Liver (tissue), 9 donors: Measurements from ENCODE around the gene RYR3. TPM values are rescaled to one million over a fixed set of nuclear protein-coding genes. Genes with fewer than 3 reads are reported as not detected.

Source experiments
- DNase-seq: peaks from one replicate; pipeline ENCODE4 v3.0.0-alpha.2; 2017; ENCODE audit warnings: low spot score
- H3K27ac ChIP-seq, 2 donors: one replicate each; pipeline ENCODE4 v1.7.0; 2013; ENCODE audit warnings: inconsistent platforms in 2 of 2, low read length in 2 of 2, control low read depth in 1 of 2, low read depth in 1 of 2, mild to moderate bottlenecking in 1 of 2
- H3K27me3 ChIP-seq, 4 donors: one replicate each; pipeline versions ENCODE4 v1.6.1 to v1.7.0; 2013; ENCODE audit warnings: low read length in 3 of 4, inconsistent platforms in 1 of 4, mild to moderate bottlenecking in 1 of 4, moderate library complexity in 1 of 4; ENCODE audit not compliant: control insufficient read depth in 4 of 4, insufficient read depth in 4 of 4
- H3K36me3 ChIP-seq, 4 donors: one replicate each; pipeline versions ENCODE4 v1.6.1 to v1.7.0; 2013; ENCODE audit warnings: low read length in 3 of 4, mild to moderate bottlenecking in 3 of 4, low read depth in 1 of 4, moderate library complexity in 1 of 4; ENCODE audit not compliant: control insufficient read depth in 4 of 4, insufficient read depth in 3 of 4
- H3K4me1 ChIP-seq, 4 donors: one replicate each; pipeline versions ENCODE4 v1.6.1 to v1.7.0; 2013; ENCODE audit warnings: low read length in 3 of 4, mild to moderate bottlenecking in 3 of 4, moderate library complexity in 1 of 4; ENCODE audit not compliant: control insufficient read depth in 4 of 4, insufficient read depth in 4 of 4
- H3K4me3 ChIP-seq, 3 donors: one replicate each; pipeline versions ENCODE4 v1.6.1 to v1.7.0; 2013; ENCODE audit warnings: low read length in 3 of 3, control low read depth in 1 of 3, low read depth in 1 of 3, mild to moderate bottlenecking in 1 of 3
- H3K9ac ChIP-seq, 2 donors: one replicate each; pipeline ENCODE4 v1.7.0; 2013; ENCODE audit warnings: low read length in 2 of 2, mild to moderate bottlenecking in 2 of 2, moderate library complexity in 2 of 2, control low read depth in 1 of 2, low read depth in 1 of 2
- H3K9me3 ChIP-seq, 4 donors: one replicate each; pipeline versions ENCODE4 v1.6.1 to v1.7.0; 2013; ENCODE audit warnings: low read length in 3 of 4; ENCODE audit not compliant: control insufficient read depth in 4 of 4
- ATF3 ChIP-seq: IDR thresholded peaks from 2 replicates; pipeline ENCODE4 v1.6.1; 2016; ENCODE audit warnings: antibody characterized with exemption
- CTCF ChIP-seq: fragments of 150-350 bp; IDR thresholded peaks from 2 replicates; pipeline ENCODE4 v1.5.1; 2017; ENCODE audit warnings: improper control_type of control experiment, low read depth, low read length; ENCODE audit not compliant: missing input control
- EGR1 ChIP-seq, 2 donors: IDR thresholded peaks; 2 replicates each; pipeline ENCODE4 v1.6.1; 2016 to 2018; ENCODE audit warnings: antibody characterized with exemption in 2 of 2, low read depth in 2 of 2
- FOXA2 ChIP-seq: IDR thresholded peaks from 2 replicates; pipeline ENCODE4 v1.6.1; 2016; ENCODE audit warnings: antibody characterized with exemption
- GABPA ChIP-seq, 2 donors: IDR thresholded peaks in 1 of 2; conservative IDR thresholded peaks in 1 of 2; 2 replicates each; pipeline ENCODE4 v1.6.1; 2016; ENCODE audit warnings: antibody characterized with exemption in 2 of 2, mild to moderate bottlenecking in 1 of 2, moderate library complexity in 1 of 2
- HNF4G ChIP-seq: IDR thresholded peaks from 2 replicates; pipeline ENCODE4 v1.6.1; 2016; ENCODE audit warnings: antibody characterized with exemption
- JUND ChIP-seq, 2 donors: IDR thresholded peaks; 2 replicates each; pipeline ENCODE4 v1.6.1; 2016; ENCODE audit warnings: antibody characterized with exemption in 2 of 2
- MAX ChIP-seq: IDR thresholded peaks from 2 replicates; pipeline ENCODE4 v1.6.1; 2016; ENCODE audit warnings: antibody characterized with exemption
- NR2F2 ChIP-seq: IDR thresholded peaks from 2 replicates; pipeline ENCODE4 v1.6.1; 2016; ENCODE audit warnings: antibody characterized with exemption
- RAD21 ChIP-seq, 2 donors: IDR thresholded peaks; 2 replicates each; pipeline ENCODE4 v1.6.1; 2016; ENCODE audit warnings: antibody characterized with exemption in 2 of 2, mild to moderate bottlenecking in 2 of 2
- REST ChIP-seq: IDR thresholded peaks from 2 replicates; pipeline ENCODE4 v1.6.1; 2016; ENCODE audit warnings: antibody characterized with exemption, mild to moderate bottlenecking
- RXRA ChIP-seq, 2 donors: IDR thresholded peaks; 2 replicates each; pipeline ENCODE4 v1.6.1; 2017 to 2018; ENCODE audit warnings: antibody characterized with exemption in 2 of 2, mild to moderate bottlenecking in 1 of 2
- TAF1 ChIP-seq: conservative IDR thresholded peaks from 2 replicates; pipeline ENCODE4 v1.6.1; 2016; ENCODE audit warnings: antibody characterized with exemption, mild to moderate bottlenecking
- YY1 ChIP-seq: IDR thresholded peaks from 2 replicates; pipeline ENCODE4 v1.6.1; 2016; ENCODE audit warnings: antibody characterized with exemption, mild to moderate bottlenecking
- ZBTB33 ChIP-seq: IDR thresholded peaks from 2 replicates; pipeline ENCODE4 v1.6.1; 2016; ENCODE audit warnings: antibody characterized with exemption
- WGBS: extraction: QIAGEN DNeasy Blood & Tissue Kit; methylation state at CpG from one replicate; pipeline ENCODE4 v1.1.7; 2013; 5-methylcytosine and 5-hydroxymethylcytosine counted together
- polyA plus RNA-seq, 2 donors: library from polyadenylated mRNA; stranded (reverse) in 1 of 2; unstranded in 1 of 2; fragments of 200-250 nt in 1 of 2; fragments of >200 nt in 1 of 2; fragmentation: Nextera tagmentation in 1 of 2; extraction: Ambion mirVana in 1 of 2; gene quantifications; one replicate each; pipeline versions ENCODE4 v1.2.1 to v1.2.3, GENCODE V29; 2013 to 2015
- total RNA-seq, 2 donors: library from RNA; depleted of rRNA; stranded (reverse); fragments of >200 nt; gene quantifications; one replicate each; pipeline ENCODE4 v1.2.3, GENCODE V29; 2014
- donor health status: healthy.
- donor health status: healthy.
- donor health status: healthy.
- donor health status: healthy.
- donor health status: healthy.

Gene RYR3
- total and polyA plus RNA-seq, 4 donors, result 0.01 to 1.1 (median 0.22) TPM

GRCh38 chr15:33370623-33371020 is 59.9 kb downstream of the RYR3 start:
- H3K9ac ChIP-seq, result no peak overlapping the region
- WGBS, result 94% methylated on average over 3 of the region's 3 CpGs
- no peak overlapping the region for H3K4me3 ChIP-seq
- DNase-seq, result no peak
- no peaks in the 10 kb centered on the region for H3K4me1 ChIP-seq
- TF ChIP-seq ATF3, result no peak
- TF ChIP-seq EGR1 (IDR thresholded peaks at IDR 0.05; ENCODE audit: low read depth in 2 of 2), result no peak
- no peak for TF ChIP-seq REST
- TF ChIP-seq JUND (IDR thresholded peaks at IDR 0.05), result no peak
- TF ChIP-seq FOXA2, result no peak
- no peak for TF ChIP-seq HNF4G
- TF ChIP-seq NR2F2, result no peak
- TF ChIP-seq RXRA (IDR thresholded peaks at IDR 0.05), result no peak
- no peak for TF ChIP-seq GABPA (IDR thresholded peaks at IDR 0.05 in 1 of 2, conservative IDR thresholded peaks at IDR 0.05 in 1 of 2)
- no peaks in the 10 kb centered on the region for H3K36me3 ChIP-seq
- H3K27ac ChIP-seq, result no peak overlapping the region
- no peaks in the 10 kb centered on the region for H3K27me3 ChIP-seq
- H3K9me3 ChIP-seq, result no peaks in the 10 kb centered on the region

- H3K4me3 ChIP-seq, result no peak overlapping the region
- no peaks in the 10 kb centered on the region for H3K36me3 ChIP-seq
- 88% methylated on average over 3 of the region's 3 CpGs for WGBS
- no peaks in the 10 kb centered on the region for H3K27me3 ChIP-seq
- TF ChIP-seq REST, result no peak
- TF ChIP-seq ZBTB33, result no peak
- no peak for TF ChIP-seq MAX
- TF ChIP-seq RXRA (IDR thresholded peaks at IDR 0.05), result no peak
- TF ChIP-seq EGR1 (IDR thresholded peaks at IDR 0.05; ENCODE audit: low read depth in 2 of 2), result no peak
- TF ChIP-seq CTCF, result no peak
- no peak for TF ChIP-seq HNF4G
- TF ChIP-seq TAF1, result no peak
- no peak for TF ChIP-seq JUND (IDR thresholded peaks at IDR 0.05)
- TF ChIP-seq YY1, result no peak
- no peak for TF ChIP-seq RAD21 (IDR thresholded peaks at IDR 0.05)
- TF ChIP-seq NR2F2, result no peak
- no peak for TF ChIP-seq ATF3
- H3K27ac ChIP-seq, result no peak overlapping the region
- H3K4me1 ChIP-seq, result no peaks in the 10 kb centered on the region
- no peaks in the 10 kb centered on the region for H3K9me3 ChIP-seq
- DNase-seq, result no peak
- no peak overlapping the region for H3K9ac ChIP-seq
Observed at GRCh38 chr15:33371159-33371558, 60.4 kb downstream of the RYR3 start.
